Panc1 (cell line): ENCODE results near the gene PPP2R1A. TPM values are rescaled to one million over a fixed set of nuclear protein-coding genes. Genes with fewer than 3 reads are reported as not detected.
A peak's percentile ranks its signal among the peaks of the same experiment; 100 is the strongest.

ENCODE experiments used
- ATAC-seq: fragments of 200-7000 bp; cut with Tn5 transposase; 2 replicates; pipeline ENCODE4 v1.9.1; 2020; ENCODE audit warnings: mild to moderate bottlenecking, moderate library complexity
- BruUV-seq: library from RNA; stranded (reverse); fragments of 400-500 nt; replicated peaks from 2 replicates; lab custom pipeline; 2021; lab: Mats Ljungman, UMichigan
- CTCF ChIA-PET: fragments of 300-600 bp; sonication (Branson Sonifier 250); formaldehyde crosslinking; loops from one replicate; lab custom pipeline; 2022; ENCODE audit warnings: antibody characterized with exemption; lab: Charles Lee
- POLR2A ChIA-PET: fragments of 300-600 bp; sonication (Branson Sonifier 250); formaldehyde crosslinking; loops from one replicate; lab custom pipeline; 2022; ENCODE audit warnings: antibody characterized with exemption; lab: Charles Lee
- DNase-seq: peaks from one replicate; pipeline ENCODE4 v3.0.0-alpha.2; 2010; ENCODE audit warnings: low read depth, low spot score
- H3K27ac ChIP-seq: 2 replicates; pipeline ENCODE4 v1.5.1; 2011; ENCODE audit warnings: mild to moderate bottlenecking, low read length, inconsistent platforms
- H3K27me3 ChIP-seq: fragments of 200-500 bp; sonication (Bioruptor generic); 2 replicates; pipeline ENCODE4 v1.6.0; 2014; ENCODE audit warnings: low read length, inconsistent platforms; ENCODE audit not compliant: control insufficient read depth, insufficient read depth
- H3K36me3 ChIP-seq: fragments of 200-500 bp; sonication (Bioruptor generic); 2 replicates; pipeline ENCODE4 v1.5.1; 2014; ENCODE audit warnings: inconsistent platforms, mild to moderate bottlenecking, low read length, moderate library complexity; ENCODE audit not compliant: control insufficient read depth, insufficient read depth
- H3K4me1 ChIP-seq: 2 replicates; pipeline ENCODE4 v1.5.1; 2011; ENCODE audit warnings: inconsistent platforms, mild to moderate bottlenecking, low read length, moderate library complexity; ENCODE audit not compliant: control insufficient read depth, insufficient read depth
- H3K4me3 ChIP-seq, 2 experiments: 2 replicates each; pipeline ENCODE4 v1.5.1; 2011 to 2012; ENCODE audit warnings: low read depth in 2 of 2, low read length in 2 of 2, mild to moderate bottlenecking in 2 of 2, inconsistent platforms in 1 of 2, moderate library complexity in 1 of 2
- H3K9me3 ChIP-seq: fragments of 200-500 bp; sonication (Bioruptor generic); 2 replicates; pipeline ENCODE4 v1.5.1; 2014; ENCODE audit warnings: low read depth, mild to moderate bottlenecking, inconsistent platforms, low read length, moderate library complexity; ENCODE audit not compliant: control insufficient read depth, insufficient read depth
- CTCF ChIP-seq: fragments of 450-650 bp; IDR thresholded peaks from 2 replicates; pipeline ENCODE4 v1.5.1; 2017; ENCODE audit warnings: mild to moderate bottlenecking
- POLR2AphosphoS5 ChIP-seq: IDR thresholded peaks from 2 replicates; pipeline ENCODE4 v1.6.1; 2012; ENCODE audit warnings: mild to moderate bottlenecking, low read depth, low read length, moderate library complexity
- REST ChIP-seq, 2 experiments: IDR thresholded peaks; 2 replicates each; pipeline ENCODE4 v1.6.1; 2011 to 2012; ENCODE audit warnings: low read depth in 2 of 2, control low read depth in 1 of 2, low read length in 1 of 2, mild to moderate bottlenecking in 1 of 2, moderate library complexity in 1 of 2; ENCODE audit not compliant: insufficient read depth in 1 of 2
- SIN3A ChIP-seq: IDR thresholded peaks from 2 replicates; pipeline ENCODE4 v1.6.1; 2012; ENCODE audit warnings: low read depth, mild to moderate bottlenecking, low read length, moderate library complexity, borderline replicate concordance; ENCODE audit not compliant: insufficient read depth
- TCF7L2 ChIP-seq: IDR thresholded peaks from 2 replicates; pipeline ENCODE4 v1.6.1; 2011; ENCODE audit warnings: mild to moderate bottlenecking, low read depth, low read length, inconsistent platforms
- in situ Hi-C: cut with HindIII; loops from 2 replicates; pipeline ENCODE4 v1.10.0; 2016; ENCODE audit warnings: low sequenced_read_pairs, low pct_unique_long_range_greater_than_20kb
- intact Hi-C: fragments of 100-400 bp; cut with micrococcal nuclease; formaldehyde crosslinking; loops from one replicate; pipeline ENCODE4 v1.10.0; 2022; ENCODE audit not compliant: unreplicated experiment
- total RNA-seq: library from RNA; stranded (reverse); gene quantifications from one replicate; pipeline ENCODE4 v1.2.1, GENCODE V29; 2021; ENCODE audit not compliant: unreplicated experiment

PPP2R1A gene
- total RNA-seq, 1 experiment from 2014 or later, result 146 TPM

GRCh38 chr19:52206481-52206880 lies 16.6 kb downstream of the PPP2R1A start:
- ChIA-PET POLR2A (no interaction called here), CTCF (no interaction called here)
- intact Hi-C loops, result no loop called here
- Histone ChIP-seq H3K4me1 (no peaks in the 10 kb centered on the region), H3K27ac (no peak overlapping the region), H3K4me3 (no peak overlapping the region), H3K36me3 (peaks cover 22% of the 10 kb centered on the region), H3K27me3 (no peaks in the 10 kb centered on the region), H3K9me3 (no peaks in the 10 kb centered on the region)
- TF ChIP-seq REST (IDR thresholded peaks at IDR 0.05; ENCODE audit: insufficient read depth in 1 of 2, low read depth in 2 of 2, low read length in 1 of 2), result no peak
- ATAC-seq (no peak), DNase-seq (no peak)
- in situ Hi-C loops, result no loop called here
- no TSS peak for BruUV-seq

- ChIA-PET POLR2A (no interaction called here), CTCF (no interaction called here)
- BruUV-seq, result no TSS peak
- TF ChIP-seq CTCF (no peak), POLR2AphosphoS5 (no peak), SIN3A (no peak)
- ATAC-seq (0 out of 2 replicates have a peak, but pooled peaks have one; percentile 35), DNase-seq (no peak)
- peaks cover 16% of the 10 kb centered on the region for H3K36me3 ChIP-seq
- H3K27ac ChIP-seq, result no peak overlapping the region
- in situ Hi-C loops (no loop called here), intact Hi-C loops (no loop called here)
- H3K27me3 ChIP-seq, result no peaks in the 10 kb centered on the region
- no peak overlapping the region for H3K4me3 ChIP-seq
- no peaks in the 10 kb centered on the region for H3K9me3 ChIP-seq
- no peaks in the 10 kb centered on the region for H3K4me1 ChIP-seq
Measured at GRCh38 chr19:52211203-52211602, 21.4 kb downstream of the PPP2R1A start.

- DNase-seq (no peak), ATAC-seq (peak; percentile 73)
- POLR2A ChIA-PET, result no interaction called here
- peaks cover 14% of the 10 kb centered on the region for H3K36me3 ChIP-seq
- H3K27me3 ChIP-seq, result no peaks in the 10 kb centered on the region
- no peak overlapping the region for H3K4me3 ChIP-seq
- in situ Hi-C loops, result no loop called here
- no TSS peak for BruUV-seq
- H3K27ac ChIP-seq, result no peak overlapping the region
- CTCF ChIA-PET, result no interaction called here
- intact Hi-C loops, result no loop called here
- H3K4me1 ChIP-seq, result no peaks in the 10 kb centered on the region
- TF ChIP-seq REST (IDR thresholded peaks at IDR 0.05; ENCODE audit: insufficient read depth in 1 of 2, low read depth in 2 of 2, low read length in 1 of 2) (no peak), CTCF (no peak), POLR2AphosphoS5 (no peak), SIN3A (no peak), TCF7L2 (no peak)
- no peaks in the 10 kb centered on the region for H3K9me3 ChIP-seq
Measured at GRCh38 chr19:52211926-52212571, 22.2 kb downstream of the PPP2R1A start.
